C4-2B (cell line): Measurements from ENCODE around the gene DOCK3.

ENCODE experiments used
- CTCF ChIP-seq: fragments of 450-650 bp; conservative IDR thresholded peaks from 2 replicates; pipeline ENCODE4 v1.5.1; 2017; ENCODE audit warnings: mild to moderate bottlenecking
- ZFX ChIP-seq: fragments of 450-650 bp; IDR thresholded peaks from 2 replicates; pipeline ENCODE4 v1.6.1; 2017

GRCh38 chr3:51397392-51397791 is 722.7 kb downstream of the DOCK3 start:
- no peak for TF ChIP-seq CTCF
- no peak for TF ChIP-seq ZFX
